ENCODE results near the gene RAB11B.
"Not testable (repeated sequence)": the region's sequence is repeated elsewhere in the genome, so short reads cannot be mapped to it uniquely, and the experiment has no call there.

RAB11B gene

GRCh38 chr19:8389891-8390616 is at the start of gene RAB11B:
TSS of gene RAB11B (plus strand) at chr19:8390360. CDS start at chr19:8390417, 57 bp downstream.
- peaks cover 26% of the 10 kb centered on the region for H3K4me1 ChIP-seq (ENCODE audit: insufficient read depth, low read length, poor library complexity, severe bottlenecking)
- no peaks in the 10 kb centered on the region for H3K9me3 ChIP-seq (ENCODE audit: insufficient read depth, low read depth, low read length)
- peak within 1 kb of the TSS; percentile 88 for H3K4me2 ChIP-seq (ENCODE audit: low read depth, low read length, poor library complexity, severe bottlenecking)
- peak within 1 kb of the TSS; percentile 44 for H2AFZ ChIP-seq (ENCODE audit: low read length)
- no peaks in the 10 kb centered on the region for H3F3A ChIP-seq (ENCODE audit: low read depth)
- peaks cover 3% of the 10 kb centered on the region for H3K27me3 ChIP-seq (ENCODE audit: insufficient read depth, low read length, poor library complexity, severe bottlenecking)
- peak within 1 kb of the TSS; percentile 90 for H3K9ac ChIP-seq (ENCODE audit: low read depth, low read length, poor library complexity, severe bottlenecking)
- H3K79me2 ChIP-seq (ENCODE audit: insufficient read depth, low read length), result peaks cover 50% of the 10 kb centered on the region
- TF ChIP-seq, protein P1, sequence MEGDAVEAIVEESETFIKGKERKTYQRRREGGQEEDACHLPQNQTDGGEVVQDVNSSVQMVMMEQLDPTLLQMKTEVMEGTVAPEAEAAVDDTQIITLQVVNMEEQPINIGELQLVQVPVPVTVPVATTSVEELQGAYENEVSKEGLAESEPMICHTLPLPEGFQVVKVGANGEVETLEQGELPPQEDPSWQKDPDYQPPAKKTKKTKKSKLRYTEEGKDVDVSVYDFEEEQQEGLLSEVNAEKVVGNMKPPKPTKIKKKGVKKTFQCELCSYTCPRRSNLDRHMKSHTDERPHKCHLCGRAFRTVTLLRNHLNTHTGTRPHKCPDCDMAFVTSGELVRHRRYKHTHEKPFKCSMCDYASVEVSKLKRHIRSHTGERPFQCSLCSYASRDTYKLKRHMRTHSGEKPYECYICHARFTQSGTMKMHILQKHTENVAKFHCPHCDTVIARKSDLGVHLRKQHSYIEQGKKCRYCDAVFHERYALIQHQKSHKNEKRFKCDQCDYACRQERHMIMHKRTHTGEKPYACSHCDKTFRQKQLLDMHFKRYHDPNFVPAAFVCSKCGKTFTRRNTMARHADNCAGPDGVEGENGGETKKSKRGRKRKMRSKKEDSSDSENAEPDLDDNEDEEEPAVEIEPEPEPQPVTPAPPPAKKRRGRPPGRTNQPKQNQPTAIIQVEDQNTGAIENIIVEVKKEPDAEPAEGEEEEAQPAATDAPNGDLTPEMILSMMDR (conservative IDR thresholded peaks at IDR 0.05; ENCODE audit: low read length), result no peak
- TF ChIP-seq EZH2phosphoT487 (IDR thresholded peaks at IDR 0.05; ENCODE audit: borderline replicate concordance), result no peak
- peak within 1 kb of the TSS; percentile 87 for H3K4me3 ChIP-seq (ENCODE audit: low read length, poor library complexity, severe bottlenecking)
- H3K9me2 ChIP-seq (replicated peaks; ENCODE audit: low read depth, low read length), result no peaks in the 10 kb centered on the region
- H3K36me3 ChIP-seq (ENCODE audit: insufficient read depth, low read length), result no peaks in the 10 kb centered on the region
- peaks cover 39% of the 10 kb centered on the region for H4K20me1 ChIP-seq (ENCODE audit: insufficient read depth, low read length, poor library complexity, severe bottlenecking)

- H2AFZ ChIP-seq (ENCODE audit: low read length); H3K9me3 ChIP-seq (ENCODE audit: insufficient read depth, low read depth, low read length); H3F3A ChIP-seq (ENCODE audit: low read depth); H3K9ac ChIP-seq (ENCODE audit: low read depth, low read length, poor library complexity, severe bottlenecking); H3K36me3 ChIP-seq (ENCODE audit: insufficient read depth, low read length); H3K4me3 ChIP-seq (ENCODE audit: low read length, poor library complexity, severe bottlenecking); H3K27me3 ChIP-seq (ENCODE audit: insufficient read depth, low read length, poor library complexity, severe bottlenecking); H4K20me1 ChIP-seq (ENCODE audit: insufficient read depth, low read length, poor library complexity, severe bottlenecking); H3K79me2 ChIP-seq (ENCODE audit: insufficient read depth, low read length); H3K9me2 ChIP-seq (replicated peaks; ENCODE audit: low read depth, low read length); H3K4me1 ChIP-seq (ENCODE audit: insufficient read depth, low read length, poor library complexity, severe bottlenecking); H3K4me2 ChIP-seq (ENCODE audit: low read depth, low read length, poor library complexity, severe bottlenecking): not testable (repeated sequence)
Observed at GRCh38 chr19:8341504-8341903, 48.7 kb upstream of the RAB11B start.

DNA sequence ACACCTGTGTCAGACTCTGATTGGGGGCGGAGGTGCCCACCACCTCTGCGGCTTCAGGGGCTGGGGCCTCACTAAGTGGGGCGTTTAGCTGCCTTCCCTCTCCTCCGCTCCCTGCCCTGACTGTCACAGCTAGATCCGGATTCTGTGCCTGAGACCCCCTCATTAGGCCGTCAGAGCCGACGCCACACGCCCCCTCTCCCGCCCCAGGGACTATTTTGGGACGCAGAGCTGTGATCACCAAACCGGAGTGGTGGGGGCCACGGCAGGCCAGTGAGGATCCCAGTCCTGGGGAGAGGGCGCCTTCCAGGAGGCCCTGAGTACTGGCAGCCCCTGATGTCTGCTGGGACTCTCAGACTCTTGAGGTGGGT is 47.9 kb upstream of the RAB11B start:
- Histone ChIP-seq H3K36me3 (ENCODE audit: insufficient read depth, low read length) (no peaks in the 10 kb centered on the region), H3K9me2 (replicated peaks; ENCODE audit: low read depth, low read length) (no peaks in the 10 kb centered on the region), H3K4me2 (ENCODE audit: low read depth, low read length, poor library complexity, severe bottlenecking) (no peak overlapping the region), H3F3A (ENCODE audit: low read depth) (no peaks in the 10 kb centered on the region), H4K20me1 (ENCODE audit: insufficient read depth, low read length, poor library complexity, severe bottlenecking) (no peaks in the 10 kb centered on the region), H3K4me3 (ENCODE audit: low read length, poor library complexity, severe bottlenecking) (no peak overlapping the region), H3K79me2 (ENCODE audit: insufficient read depth, low read length) (no peaks in the 10 kb centered on the region), H3K27me3 (ENCODE audit: insufficient read depth, low read length, poor library complexity, severe bottlenecking) (no peaks in the 10 kb centered on the region), H3K9ac (ENCODE audit: low read depth, low read length, poor library complexity, severe bottlenecking) (no peak overlapping the region), H3K9me3 (ENCODE audit: insufficient read depth, low read depth, low read length) (no peaks in the 10 kb centered on the region), H2AFZ (ENCODE audit: low read length) (no peak overlapping the region), H3K4me1 (ENCODE audit: insufficient read depth, low read length, poor library complexity, severe bottlenecking) (peaks cover 4% of the 10 kb centered on the region)
- TF ChIP-seq, protein P1 (conservative IDR thresholded peaks at IDR 0.05; ENCODE audit: low read length), result no peak

Data from Loucy (cell line).